Activated CD8-positive, alpha-beta memory T cell treated with anti-CD3 and anti-CD28 coated beads, Interleukin-2, amount 50 U/mL, for 1 hour (primary cell): ENCODE data around the gene NAMPT.
A peak's percentile ranks its signal among the peaks of the same experiment; 100 is the strongest.
"Not testable (repeated sequence)": the region's sequence is repeated elsewhere in the genome, so short reads cannot be mapped to it uniquely, and the experiment has no call there.

Experiments used
- DNase-seq: peaks from one replicate; pipeline ENCODE4 v3.0.0-alpha.2; 2020; ENCODE audit errors: extremely low read depth

Gene NAMPT

GRCh38 chr7:106304568-106304967, 19.8 kb upstream of the NAMPT start:
- no peak for DNase-seq

GRCh38 chr7:106298631-106299030, 13.8 kb upstream of the NAMPT start:
- DNase-seq = not testable (repeated sequence)

- not testable (repeated sequence) for DNase-seq
These were observed 13.4 kb upstream of the NAMPT start for GRCh38 chr7:106298155-106298554.

- DNase-seq = no peak
These were observed 9.6 kb upstream of the NAMPT start for GRCh38 chr7:106294334-106294733.

- no peak for DNase-seq
These were observed 6.5 kb upstream of the NAMPT start for GRCh38 chr7:106291247-106291646.

GRCh38 chr7:106290319-106290718, 5.5 kb upstream of the NAMPT start:
- no peak for DNase-seq

GRCh38 chr7:106289848-106290247, 5.1 kb upstream of the NAMPT start:
- DNase-seq = no peak

- DNase-seq = no peak
These were observed 3.5 kb upstream of the NAMPT start for GRCh38 chr7:106288263-106288662.

GRCh38 chr7:106287786-106288185, 3.0 kb upstream of the NAMPT start:
- no peak for DNase-seq

GRCh38 chr7:106285855-106286492, 1.2 kb upstream of the NAMPT start:
- DNase-seq = no peak

GRCh38 chr7:106285051-106285854, 470 bp upstream of the NAMPT start:
- DNase-seq = peak; percentile 92

- no peak for DNase-seq
These were observed 711 bp downstream of the NAMPT start for GRCh38 chr7:106283831-106284713.

- DNase-seq = no peak
These were observed 1.3 kb downstream of the NAMPT start for GRCh38 chr7:106283501-106283830.

- no peak for DNase-seq
These were observed 1.9 kb downstream of the NAMPT start for GRCh38 chr7:106282852-106283251.

GRCh38 chr7:106282390-106282789, 2.4 kb downstream of the NAMPT start:
- no peak for DNase-seq

GRCh38 chr7:106281585-106282318, 3.0 kb downstream of the NAMPT start:
- DNase-seq = no peak

GRCh38 chr7:106281127-106281526, 3.7 kb downstream of the NAMPT start:
- DNase-seq = no peak

- DNase-seq = no peak
These were observed 5.2 kb downstream of the NAMPT start for GRCh38 chr7:106279425-106280197.

GRCh38 chr7:106278695-106279094, 6.1 kb downstream of the NAMPT start:
- no peak for DNase-seq

GRCh38 chr7:106277976-106278375, 6.8 kb downstream of the NAMPT start:
- DNase-seq = no peak

GRCh38 chr7:106276513-106276912, 8.3 kb downstream of the NAMPT start:
- no peak for DNase-seq
